OCI-LY7 (cell line): ENCODE measurements around the gene E2F6. TPM values are rescaled to one million over a fixed set of nuclear protein-coding genes. Genes with fewer than 3 reads are reported as not detected.

Source experiments
- BruUV-seq: library from RNA; stranded (reverse); fragments of 400-500 nt; replicated peaks from 2 replicates; lab custom pipeline; 2021; lab: Mats Ljungman, UMichigan
- CTCF ChIA-PET: fragments of 300-600 bp; sonication (Branson Sonifier 250); formaldehyde crosslinking; loops from one replicate; lab custom pipeline; 2022; ENCODE audit warnings: antibody characterized with exemption; ENCODE audit not compliant: unreplicated experiment; lab: Charles Lee
- POLR2A ChIA-PET: fragments of 300-600 bp; sonication (Branson Sonifier 250); formaldehyde crosslinking; loops from one replicate; lab custom pipeline; 2022; ENCODE audit warnings: antibody characterized with exemption; lab: Charles Lee
- DNase-seq: peaks from one replicate; pipeline ENCODE4 v3.0.0-alpha.2; 2015; ENCODE audit warnings: low spot score
- H2AFZ ChIP-seq: fragments of 200-600 bp; sonication (generic), shearing (Covaris generic); 2 replicates; pipeline ENCODE4 v1.6.1; 2014; ENCODE audit warnings: mild to moderate bottlenecking, antibody characterized with exemption, low read length, moderate library complexity
- H3K27ac ChIP-seq: fragments of 200-600 bp; sonication (generic); 2 replicates; pipeline ENCODE4 v1.5.1; 2014; ENCODE audit warnings: mixed run types, low read depth, mild to moderate bottlenecking, moderate library complexity, low read length, inconsistent platforms; ENCODE audit not compliant: poor library complexity, severe bottlenecking
- H3K36me3 ChIP-seq: fragments of 200-600 bp; sonication (generic); 2 replicates; pipeline ENCODE4 v1.6.1; 2014; ENCODE audit warnings: mild to moderate bottlenecking, antibody characterized with exemption, low read length, moderate library complexity, mixed read lengths; ENCODE audit not compliant: insufficient read depth
- H3K4me1 ChIP-seq: fragments of 200-600 bp; sonication (generic); 2 replicates; pipeline ENCODE4 v1.5.1; 2014; ENCODE audit warnings: mild to moderate bottlenecking, low read length; ENCODE audit not compliant: insufficient read depth, poor library complexity, severe bottlenecking
- H3K4me2 ChIP-seq: fragments of 200-600 bp; sonication (generic); 2 replicates; pipeline ENCODE4 v1.6.1; 2014; ENCODE audit warnings: mild to moderate bottlenecking, low read length
- H3K4me3 ChIP-seq: fragments of 200-600 bp; sonication (generic); 2 replicates; pipeline ENCODE4 v1.5.1; 2014; ENCODE audit warnings: mild to moderate bottlenecking, low read depth, low read length; ENCODE audit not compliant: poor library complexity, severe bottlenecking
- H3K79me2 ChIP-seq: fragments of 200-600 bp; sonication (generic); 2 replicates; pipeline ENCODE4 v1.6.1; 2016; ENCODE audit warnings: low read depth, mild to moderate bottlenecking, low read length, moderate library complexity, mixed read lengths; ENCODE audit not compliant: insufficient read depth
- H3K9me2 ChIP-seq: fragments of 200-600 bp; sonication (generic); 2 replicates; pipeline ENCODE4 v1.6.1; 2016; ENCODE audit warnings: mild to moderate bottlenecking, low read length, mixed read lengths; ENCODE audit not compliant: insufficient read depth
- H3K9me3 ChIP-seq: fragments of 200-600 bp; sonication (generic); 2 replicates; pipeline ENCODE4 v1.6.1; 2014; ENCODE audit warnings: mild to moderate bottlenecking, mixed run types, low read length, mixed read lengths
- H4K20me1 ChIP-seq: fragments of 200-600 bp; sonication (generic); 2 replicates; pipeline ENCODE4 v1.6.1; 2014; ENCODE audit warnings: mild to moderate bottlenecking, antibody characterized with exemption, low read length, moderate library complexity, mixed read lengths; ENCODE audit not compliant: insufficient read depth
- EZH2phosphoT487 ChIP-seq: fragments of 200-600 bp; sonication (generic); IDR thresholded peaks from 2 replicates; pipeline ENCODE4 v1.6.1; 2018; ENCODE audit warnings: low read depth, borderline replicate concordance, mild to moderate bottlenecking, mixed run types, antibody characterized with exemption, low read length, moderate library complexity, mixed read lengths
- intact Hi-C: fragments of 100-400 bp; cut with micrococcal nuclease; formaldehyde crosslinking; loops from one replicate; pipeline ENCODE4 v1.10.0; 2022; ENCODE audit not compliant: unreplicated experiment
- total RNA-seq, 2 experiments: library from RNA; depleted of rRNA in 1 of 2; stranded (reverse); fragments of >200 nt in 1 of 2; shearing (Covaris generic) in 1 of 2; gene quantifications; 2 replicates each; pipeline ENCODE4 v1.2.3, GENCODE V29; 2014 to 2022
- TF ChIP-seq, protein P1 (sequence below): fragments of 200-600 bp; sonication (generic); conservative IDR thresholded peaks from 2 replicates; pipeline ENCODE4 v1.5.1; 2014; ENCODE audit warnings: mild to moderate bottlenecking, antibody characterized with exemption, low read length, moderate library complexity, mixed read lengths

E2F6 gene
- total RNA-seq, 2 experiments from 2014 or later = 12.4 to 14.3 TPM

GRCh38 chr2:11450791-11451190 is 15.2 kb downstream of the E2F6 start:
- CTCF ChIA-PET = interaction anchor here (0.6 kb wide), 1 partner anchor 319 kb away, joined by 10 read pairs; no protein-coding TSS in a partner anchor
- Histone ChIP-seq H3K79me2 (no peaks in the 10 kb centered on the region; the same call in 1 of the 2 replicates), H3K4me3 (no peak overlapping the region), H3K4me2 (no peak overlapping the region), H3K27ac (no peak overlapping the region), H3K4me1 (no peaks in the 10 kb centered on the region), H4K20me1 (no peaks in the 10 kb centered on the region), H3K36me3 (peaks cover 68% of the 10 kb centered on the region), H3K9me3 (no peaks in the 10 kb centered on the region), H3K9me2 (no peaks in the 10 kb centered on the region), H2AFZ (no peak overlapping the region)
- intact Hi-C loops = no loop called here
- POLR2A ChIA-PET = interaction anchor here (0.5 to 0.8 kb wide), 3 partner anchors 15 to 469 kb away, joined by 3 to 4 read pairs (median 3); partner anchors contain the start of gene E2F6
- no TSS peak for BruUV-seq
- TF ChIP-seq, protein P1, sequence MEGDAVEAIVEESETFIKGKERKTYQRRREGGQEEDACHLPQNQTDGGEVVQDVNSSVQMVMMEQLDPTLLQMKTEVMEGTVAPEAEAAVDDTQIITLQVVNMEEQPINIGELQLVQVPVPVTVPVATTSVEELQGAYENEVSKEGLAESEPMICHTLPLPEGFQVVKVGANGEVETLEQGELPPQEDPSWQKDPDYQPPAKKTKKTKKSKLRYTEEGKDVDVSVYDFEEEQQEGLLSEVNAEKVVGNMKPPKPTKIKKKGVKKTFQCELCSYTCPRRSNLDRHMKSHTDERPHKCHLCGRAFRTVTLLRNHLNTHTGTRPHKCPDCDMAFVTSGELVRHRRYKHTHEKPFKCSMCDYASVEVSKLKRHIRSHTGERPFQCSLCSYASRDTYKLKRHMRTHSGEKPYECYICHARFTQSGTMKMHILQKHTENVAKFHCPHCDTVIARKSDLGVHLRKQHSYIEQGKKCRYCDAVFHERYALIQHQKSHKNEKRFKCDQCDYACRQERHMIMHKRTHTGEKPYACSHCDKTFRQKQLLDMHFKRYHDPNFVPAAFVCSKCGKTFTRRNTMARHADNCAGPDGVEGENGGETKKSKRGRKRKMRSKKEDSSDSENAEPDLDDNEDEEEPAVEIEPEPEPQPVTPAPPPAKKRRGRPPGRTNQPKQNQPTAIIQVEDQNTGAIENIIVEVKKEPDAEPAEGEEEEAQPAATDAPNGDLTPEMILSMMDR = no peak
- TF ChIP-seq EZH2phosphoT487 = no peak
- no peak for DNase-seq

- BruUV-seq = no TSS peak
- ChIA-PET CTCF (interaction anchor here (0.5 to 1.4 kb wide), 2 partner anchors 34 to 314 kb away, joined by 3 to 8 read pairs; a partner anchor contains a TSS), POLR2A (interaction anchor here (0.6 kb wide), 1 partner anchor 212 kb away, joined by 3 read pairs; no protein-coding TSS in a partner anchor)
- Histone ChIP-seq H2AFZ (no peak overlapping the region), H3K9me2 (no peaks in the 10 kb centered on the region), H4K20me1 (no peaks in the 10 kb centered on the region), H3K79me2 (no peaks in the 10 kb centered on the region), H3K4me1 (no peaks in the 10 kb centered on the region), H3K27ac (no peak overlapping the region), H3K36me3 (peaks cover 81% of the 10 kb centered on the region), H3K4me3 (no peak overlapping the region), H3K9me3 (peaks cover 11% of the 10 kb centered on the region; the same call in 1 of the 2 replicates), H3K4me2 (no peak overlapping the region)
- intact Hi-C loops = loop anchor here (1.0 kb wide), 1 partner anchor 212 kb away; no protein-coding TSS in a partner anchor
- TF ChIP-seq, protein P1 = peak; percentile 92
- TF ChIP-seq EZH2phosphoT487 = no peak
- DNase-seq = peak; percentile 57
Observed at GRCh38 chr2:11446733-11447248, 19.2 kb downstream of the E2F6 start.

- Histone ChIP-seq H4K20me1 (no peaks in the 10 kb centered on the region), H3K9me2 (no peaks in the 10 kb centered on the region), H3K36me3 (peaks cover 72% of the 10 kb centered on the region), H3K27ac (no peak overlapping the region), H3K9me3 (peaks cover 14% of the 10 kb centered on the region; the same call in 1 of the 2 replicates), H3K4me2 (no peak overlapping the region), H3K4me1 (no peaks in the 10 kb centered on the region), H3K79me2 (no peaks in the 10 kb centered on the region), H2AFZ (no peak overlapping the region), H3K4me3 (no peak overlapping the region)
- CTCF ChIA-PET = interaction anchor here (0.6 kb wide), 1 partner anchor 312 kb away, joined by 3 read pairs; a partner anchor contains a TSS
- TF ChIP-seq, protein P1 = no peak
- TF ChIP-seq EZH2phosphoT487 = no peak
- POLR2A ChIA-PET = interaction anchor here (0.5 kb wide), 1 partner anchor 118 kb away, joined by 3 read pairs; no protein-coding TSS in a partner anchor
- DNase-seq = no peak
- no TSS peak for BruUV-seq
- intact Hi-C loops = no loop called here
Observed at GRCh38 chr2:11444737-11445136, 21.2 kb downstream of the E2F6 start.
